Stimulated activated CD8-positive, alpha-beta memory T cell treated with anti-CD3 and anti-CD28 coated beads, Interleukin-12 subunit alpha, Interleukin-12 subunit beta, amount 100 ng/mL, for 1 hour (primary cell): ENCODE measurements around the gene OR52K1.
"Not testable (repeated sequence)": the region's sequence is repeated elsewhere in the genome, so short reads cannot be mapped to it uniquely, and the experiment has no call there.

Experiments
- DNase-seq: peaks from one replicate; pipeline ENCODE4 v3.0.0-alpha.2; 2020; ENCODE audit warnings: low read depth

The OR52K1 gene

DNA sequence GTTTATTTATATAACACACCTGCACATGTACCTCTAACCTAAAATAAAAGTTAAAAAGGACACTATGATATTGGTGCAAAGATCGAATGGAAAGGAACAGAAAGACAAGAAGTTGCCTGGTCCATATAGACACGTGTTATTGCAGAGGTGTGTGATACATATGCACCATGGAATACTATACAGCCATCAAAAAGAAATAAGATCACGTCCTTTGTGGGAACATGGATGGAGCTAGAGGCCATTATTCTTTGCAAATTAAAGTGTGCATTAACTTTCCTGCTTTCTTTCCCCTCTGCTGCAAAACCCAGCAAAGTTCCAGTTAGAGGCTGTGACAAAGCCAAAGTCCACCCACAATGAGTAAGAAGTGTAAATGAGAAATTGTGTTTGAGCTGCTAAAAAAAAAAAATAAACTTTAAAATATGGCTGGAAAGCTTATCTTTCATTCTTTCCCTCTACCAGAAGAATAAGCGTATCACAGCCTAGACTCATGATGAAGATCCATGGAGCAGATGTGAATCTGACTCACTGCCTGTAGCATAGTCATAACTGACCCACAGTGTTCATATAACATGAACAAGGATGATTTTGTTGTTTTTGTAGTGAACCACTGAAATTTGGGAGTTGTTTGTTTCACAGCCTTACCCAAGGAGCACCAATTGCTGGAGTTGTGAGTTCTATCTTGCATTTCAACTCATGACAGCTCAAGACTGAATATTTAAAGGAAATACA, 9.6 kb downstream of the OR52K1 start:
- no peak for DNase-seq

DNA sequence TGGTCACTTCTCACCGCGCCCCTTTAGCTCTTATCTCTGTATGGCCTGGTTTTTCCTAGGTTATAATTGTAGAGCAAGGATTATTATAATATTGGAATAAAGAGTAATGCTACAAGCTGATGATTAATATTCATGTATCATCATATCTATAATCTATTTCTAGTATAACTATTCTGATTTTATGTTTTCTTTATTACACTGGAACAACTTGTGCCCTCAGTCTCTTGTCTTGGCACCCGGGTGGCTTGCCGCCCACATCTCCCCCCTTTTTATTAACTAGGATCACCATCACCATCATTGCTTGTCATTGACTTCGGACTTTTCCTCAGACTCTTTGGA, 11.0 kb downstream of the OR52K1 start:
- no peak for DNase-seq

DNA sequence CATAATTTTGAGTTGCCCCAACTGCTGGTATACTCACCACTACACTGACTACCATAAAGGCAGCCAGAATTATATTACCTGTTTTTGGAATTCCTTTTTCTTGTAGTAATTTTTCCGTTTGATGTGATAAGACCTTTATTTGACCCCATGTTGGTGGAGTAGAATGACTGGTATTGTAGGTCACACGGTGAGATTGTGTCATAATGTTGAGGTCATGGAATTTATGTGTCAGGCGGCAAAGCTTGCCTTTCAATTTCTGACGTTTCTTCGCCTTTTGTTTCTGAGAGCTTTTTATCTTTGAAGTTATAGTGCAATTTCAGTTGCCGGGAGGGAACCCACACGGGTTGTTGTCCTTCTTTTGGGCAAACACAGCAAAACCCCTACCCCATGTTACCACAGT, 13.0 kb downstream of the OR52K1 start:
- DNase-seq = no peak

DNA sequence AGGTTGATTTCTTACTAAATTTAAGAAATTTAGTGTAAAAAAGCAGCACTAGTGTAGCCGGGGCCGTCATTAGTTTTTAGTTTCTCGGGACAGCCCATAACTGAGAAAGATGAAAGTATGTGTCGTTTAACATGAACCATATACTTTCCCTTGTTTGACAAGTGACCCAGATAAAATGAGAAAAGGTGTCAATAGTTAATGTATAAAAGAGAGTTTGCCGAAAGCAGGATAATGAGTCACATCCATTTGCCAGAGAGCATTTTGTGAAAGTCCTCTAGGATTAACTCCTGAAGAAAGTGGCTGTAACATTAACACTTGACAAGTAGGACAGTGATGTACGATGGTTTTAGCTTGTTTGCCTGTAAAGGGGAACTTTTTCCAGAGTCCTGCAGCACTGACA, 13.5 kb downstream of the OR52K1 start:
- DNase-seq = no peak

DNA sequence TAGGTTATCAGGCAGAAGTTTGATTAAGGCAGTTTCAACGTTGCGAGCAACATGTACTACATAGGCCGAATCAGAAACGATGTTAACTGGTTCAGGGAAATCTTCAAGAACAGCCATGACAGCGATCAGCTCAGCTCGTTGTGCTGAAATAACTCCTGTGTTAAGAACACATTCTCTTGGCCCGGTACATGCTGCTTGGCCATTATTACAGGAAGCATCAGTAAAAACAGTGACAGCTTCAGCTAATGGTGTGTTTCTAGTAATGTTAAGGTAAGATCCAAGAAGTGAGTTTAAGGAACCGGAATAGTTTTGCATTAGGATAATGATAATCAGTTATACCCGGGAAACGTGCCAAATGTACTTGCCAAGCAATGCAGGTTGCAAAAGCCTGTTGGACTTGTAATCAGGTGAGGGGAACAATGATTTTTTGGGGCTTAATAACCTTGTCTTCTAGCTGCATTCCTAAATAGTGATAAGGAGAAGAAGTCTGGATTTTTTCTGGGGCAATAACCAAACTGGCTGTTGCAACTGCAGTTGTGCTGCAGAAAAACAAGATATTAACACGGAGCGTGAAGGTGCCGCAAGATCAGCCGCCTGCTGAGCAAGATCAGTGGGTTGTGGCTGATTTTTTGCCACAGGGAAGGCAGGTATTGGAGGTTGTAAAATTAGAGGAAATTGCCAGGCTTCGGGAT, 14.3 kb downstream of the OR52K1 start:
- DNase-seq = no peak

DNA sequence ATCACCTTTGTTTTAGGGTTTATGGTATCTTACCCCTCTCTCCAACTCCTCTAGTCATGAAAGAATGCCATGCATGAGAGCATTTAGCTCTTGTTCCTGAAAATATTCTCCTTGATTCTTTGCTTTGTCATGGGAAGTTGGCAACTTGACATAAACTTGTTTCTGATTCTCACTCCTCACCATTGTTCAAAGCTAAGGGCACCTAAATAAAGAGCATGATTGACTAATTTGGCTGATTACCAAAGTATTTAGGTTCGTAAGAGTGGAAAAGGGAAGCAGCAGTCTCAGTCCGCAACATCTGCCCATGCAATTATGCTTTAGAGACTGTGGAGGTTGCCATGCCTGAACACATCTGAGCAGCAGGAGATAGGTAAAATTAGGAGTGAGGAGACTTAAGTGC, 26.4 kb downstream of the OR52K1 start:
- DNase-seq = no peak

DNA sequence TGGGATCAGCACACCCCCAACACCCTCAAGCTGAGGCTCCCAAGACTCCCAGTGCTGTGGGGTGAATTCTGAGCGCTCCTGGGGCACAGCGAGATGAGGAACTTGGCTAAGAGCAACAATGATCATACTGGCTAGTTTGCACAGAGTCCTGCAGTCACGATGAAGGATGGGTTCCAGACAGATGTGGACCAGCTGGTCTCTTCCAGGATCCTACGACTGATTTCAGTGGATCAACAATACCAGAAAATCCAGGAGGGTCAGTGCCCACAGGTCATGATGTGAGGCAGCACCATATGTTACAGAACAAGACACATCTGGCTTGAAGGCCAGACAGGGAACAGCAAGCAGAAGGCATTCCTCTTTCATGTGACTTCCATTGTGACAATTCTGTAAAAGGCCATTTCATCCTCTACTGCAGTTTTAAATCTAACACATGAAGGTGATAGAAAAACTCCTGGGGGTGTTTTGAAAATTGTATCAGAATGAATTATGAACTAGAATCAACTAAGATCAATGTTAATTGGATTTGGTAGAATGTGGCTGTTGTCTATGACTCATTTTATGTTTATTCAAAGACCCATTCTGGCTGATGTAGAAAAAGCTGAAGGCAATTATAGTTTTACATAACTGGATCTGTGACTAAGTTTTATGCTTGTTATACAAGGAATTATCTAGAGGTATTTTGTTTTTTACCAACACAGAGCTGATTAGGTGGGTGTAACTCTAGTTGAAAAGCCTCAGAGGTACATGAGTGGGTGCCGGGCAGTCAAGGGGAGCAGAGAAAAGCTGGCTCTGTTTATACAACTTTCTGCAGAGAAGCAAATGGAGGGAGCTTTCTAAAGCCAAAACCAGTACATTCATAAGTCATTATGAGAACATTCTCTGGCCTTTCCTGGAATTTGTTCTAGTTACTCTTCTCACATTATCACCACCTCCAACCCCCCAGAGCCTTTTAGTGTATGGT, 29.1 kb downstream of the OR52K1 start:
- no peak for DNase-seq

DNA sequence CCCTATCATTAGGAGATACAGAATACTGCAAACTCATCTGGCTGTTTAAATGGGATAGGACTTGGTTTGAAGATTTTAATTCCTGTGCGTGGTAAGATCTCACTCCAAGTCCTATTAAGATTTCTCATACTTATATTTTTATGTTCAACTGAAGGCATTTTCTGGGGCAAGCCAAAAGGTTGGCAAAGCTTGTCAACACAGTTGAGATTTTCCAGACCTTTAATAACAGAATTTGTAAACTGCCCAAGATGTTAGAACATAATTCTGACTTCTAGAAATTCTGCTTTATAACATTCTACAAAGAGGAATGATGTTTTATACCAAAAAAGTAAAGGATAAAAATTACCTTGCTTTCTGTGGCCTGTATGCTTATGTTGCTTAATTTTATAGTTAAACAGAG, 31.8 kb downstream of the OR52K1 start:
- no peak for DNase-seq

DNA sequence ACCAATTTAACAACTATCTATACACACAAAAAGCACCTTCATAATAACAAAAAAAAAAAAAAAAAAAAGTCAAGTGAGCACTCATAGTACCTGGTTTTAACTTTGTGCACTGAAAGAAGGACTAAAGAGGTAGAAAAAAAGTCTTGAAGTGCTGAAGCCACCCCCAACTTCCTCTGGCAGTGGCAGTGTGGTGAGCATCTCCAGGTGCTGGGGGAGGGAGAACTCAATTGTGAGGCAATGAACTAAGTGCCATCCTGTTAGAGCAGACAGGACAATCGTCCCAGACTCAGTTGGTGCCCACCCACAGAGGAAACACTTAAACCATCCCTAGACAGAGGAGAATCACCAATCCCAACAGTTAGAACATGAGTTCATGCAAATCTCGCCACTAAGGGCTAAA, 39.9 kb downstream of the OR52K1 start:
- DNase-seq = no peak

DNA sequence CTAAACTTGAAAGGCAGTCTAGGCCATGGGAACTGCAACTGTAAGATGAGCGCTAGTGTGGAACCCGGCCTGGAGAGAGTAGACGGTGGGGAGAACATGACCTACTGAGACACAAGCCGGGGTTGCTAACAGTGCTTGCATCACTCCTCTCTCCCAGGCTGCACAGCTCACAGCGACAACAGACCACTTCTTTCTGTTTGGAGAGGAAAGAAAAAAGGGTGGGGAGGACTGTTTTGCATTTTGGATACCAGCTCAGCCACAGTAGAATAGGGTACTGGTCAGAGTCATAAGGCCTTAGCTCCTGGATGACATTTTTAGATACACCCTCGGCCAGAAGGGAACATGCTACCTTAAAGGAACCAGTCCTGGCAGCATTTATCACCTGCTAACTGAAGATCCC, 40.3 kb downstream of the OR52K1 start:
- no peak for DNase-seq

DNA sequence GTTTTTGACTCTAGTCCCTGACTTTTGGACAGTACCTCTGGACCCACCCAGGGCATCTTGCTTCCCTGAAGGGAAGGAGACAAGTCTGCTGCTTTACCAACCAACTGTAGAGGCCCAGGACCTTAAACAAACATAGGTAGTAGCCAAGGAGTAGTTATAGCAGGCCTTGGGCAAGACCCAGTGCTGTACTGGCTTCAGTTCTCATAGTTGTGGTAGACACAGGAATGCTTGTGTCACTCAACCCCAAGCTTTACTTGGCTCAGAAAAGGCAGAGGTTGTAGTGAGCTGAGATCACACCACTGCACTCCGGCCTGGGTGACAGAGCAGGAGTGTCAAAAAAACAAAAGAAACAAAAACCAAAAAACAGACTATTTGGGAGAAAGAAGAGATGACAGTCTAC, 41.2 kb downstream of the OR52K1 start:
- DNase-seq = no peak

DNA sequence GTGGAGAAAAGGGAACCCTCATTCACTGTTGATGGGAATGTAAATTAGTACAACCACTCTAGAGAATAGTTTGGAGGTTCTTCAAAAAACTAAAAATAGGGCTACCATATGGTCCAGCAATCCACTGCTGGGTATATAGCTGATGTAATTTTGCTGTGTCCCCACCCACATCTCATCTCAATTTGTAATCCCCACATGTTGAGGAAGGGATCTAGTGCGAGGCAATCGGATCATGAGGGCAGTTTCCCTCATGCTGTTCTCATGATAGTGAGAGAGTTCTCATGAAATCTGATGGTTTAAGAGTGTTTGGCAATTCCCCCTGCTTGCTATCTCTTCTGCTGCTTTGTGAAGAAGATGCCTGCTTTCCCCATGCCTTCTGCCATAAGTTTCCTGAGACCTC, 45.5 kb downstream of the OR52K1 start:
- DNase-seq = no peak

DNA sequence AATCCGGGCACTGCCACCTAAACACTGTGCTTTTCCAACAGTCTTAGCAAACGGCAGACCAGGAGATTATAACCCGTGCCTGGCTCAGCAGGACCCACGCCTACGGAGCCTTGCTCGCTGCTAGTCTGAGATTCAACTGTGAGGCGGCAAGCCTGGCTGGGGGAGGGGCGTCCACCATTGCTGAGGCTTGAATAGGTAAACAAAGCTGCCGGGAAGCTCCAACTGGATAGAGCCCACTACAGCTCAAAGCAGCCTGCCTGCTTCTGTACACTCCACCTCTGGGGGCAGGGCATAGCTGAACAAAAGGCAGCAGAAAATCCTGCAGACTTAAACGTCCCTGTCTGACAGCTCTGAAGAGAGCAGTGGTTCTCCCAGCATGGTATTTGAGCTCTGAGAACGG, 49.2 kb downstream of the OR52K1 start:
- not testable (repeated sequence) for DNase-seq

DNA sequence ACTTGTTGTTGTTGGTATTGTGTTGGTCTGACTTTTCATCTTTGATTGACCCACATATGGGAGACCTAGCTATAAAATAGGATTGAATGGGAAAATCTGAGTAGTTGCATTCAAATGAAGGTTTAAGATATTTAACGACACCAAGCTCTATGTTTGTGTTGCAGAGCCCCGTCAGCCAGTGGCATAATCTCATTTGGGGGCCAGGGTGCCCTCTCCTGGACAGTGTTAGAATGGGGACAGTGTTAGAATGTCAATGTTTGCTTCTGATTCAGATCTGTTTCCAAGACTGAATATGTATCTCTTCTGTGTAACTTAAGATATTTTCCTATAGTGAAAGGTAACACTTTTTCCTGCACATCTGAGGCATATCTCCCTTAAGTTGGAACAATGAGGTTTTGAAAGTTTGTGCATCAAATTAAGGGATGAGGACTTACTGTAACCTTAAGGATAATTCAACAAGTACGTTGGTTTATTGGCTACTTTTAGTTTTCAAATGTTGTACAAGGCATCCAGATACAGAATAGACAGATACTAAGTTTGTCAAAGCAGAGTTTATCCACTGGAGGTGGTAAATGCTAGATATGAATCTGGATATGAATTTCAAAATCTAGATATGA, 57.3 kb downstream of the OR52K1 start:
- peak; percentile 4 for DNase-seq

DNA sequence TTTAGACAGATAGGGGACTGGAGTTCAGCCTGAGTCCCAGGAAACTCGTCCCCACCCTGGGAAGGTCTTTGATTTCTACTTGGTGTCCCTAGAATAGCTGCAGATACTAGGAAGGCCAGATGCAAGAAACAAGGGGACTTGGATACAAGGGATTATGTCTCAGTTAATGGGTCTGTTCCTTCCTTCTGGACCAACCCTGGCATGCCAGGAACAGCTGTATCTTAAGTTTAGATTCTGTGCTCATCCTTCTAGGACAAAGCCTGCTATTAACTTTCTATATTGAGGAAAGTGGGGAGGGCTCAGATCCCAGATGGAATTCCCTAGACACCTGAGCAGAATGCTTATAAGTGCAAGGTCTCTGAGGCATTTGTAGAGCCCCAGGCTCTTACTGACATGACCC, 58.6 kb downstream of the OR52K1 start:
- DNase-seq = no peak
